Mucosa of descending colon (tissue), 3 donors: Measurements from ENCODE around the gene GRXCR2. TPM values are rescaled to one million over a fixed set of nuclear protein-coding genes. Genes with fewer than 3 reads are reported as not detected.

Experiments used
- ATAC-seq: fragments of 200-7000 bp; cut with Tn5 transposase; one replicate; pipeline ENCODE4 v1.9.1; 2020; ENCODE audit warnings: mild to moderate bottlenecking, moderate library complexity
- DNase-seq, 3 donors: peaks; one replicate each; pipeline ENCODE4 v3.0.0-alpha.2; 2020
- H3K36me3 ChIP-seq: fragments of 200-600 bp; one replicate; pipeline ENCODE4 v1.8.0; 2021; ENCODE audit warnings: low read depth, mild to moderate bottlenecking
- H3K4me1 ChIP-seq: fragments of 200-600 bp; one replicate; pipeline ENCODE4 v1.8.0; 2021; ENCODE audit warnings: low read depth, mild to moderate bottlenecking
- H3K4me3 ChIP-seq: fragments of 200-600 bp; one replicate; pipeline ENCODE4 v1.8.0; 2021; ENCODE audit warnings: mild to moderate bottlenecking
- H3K9me3 ChIP-seq: fragments of 200-600 bp; one replicate; pipeline ENCODE4 v1.8.0; 2021; ENCODE audit warnings: mild to moderate bottlenecking
- CTCF ChIP-seq: fragments of 200-600 bp; IDR thresholded peaks from one replicate; pipeline ENCODE4 v1.8.0; 2022; ENCODE audit warnings: antibody characterized with exemption, mild to moderate bottlenecking
- intact Hi-C, 2 donors: fragments of 100-400 bp; cut with DNase I in 1 of 2; cut with micrococcal nuclease in 1 of 2; formaldehyde crosslinking; loops; one replicate each; pipeline versions ENCODE4 v1.11.0 to v1.11.1; 2022; cut with DNase I, micrococcal nuclease
- total RNA-seq, 3 donors: library from RNA; stranded (reverse); fragmentation: NEBNext Ultra II Directional in 2 of 3; extraction: Animal tissue kit (Norgen Biotek cat#: 25700) in 2 of 3; gene quantifications; one replicate each; pipeline versions ENCODE4 v1.2.1 to v1.2.4, GENCODE V29; 2021 to 2023
- donor health status: DM: no; HTN: no; CAD: no; lungs with moderate emphysema.
- donor health status: DM: no; HTN: no; CAD: no.
- donor health status: DM: no; HTN: yes; CAD: no.

Gene GRXCR2
- total RNA-seq, 3 donors from 2014 or later = not detected

GRCh38 chr5:145859897-145860296 lies 12.9 kb downstream of the GRXCR2 start:
- intact Hi-C loops = no loop called here
- no peak for TF ChIP-seq CTCF
- Histone ChIP-seq H3K4me3 (no peak overlapping the region), H3K36me3 (no peaks in the 10 kb centered on the region), H3K9me3 (no peaks in the 10 kb centered on the region), H3K4me1 (peaks cover 22% of the 10 kb centered on the region)
- ATAC-seq = no peak
- no peak for DNase-seq

- DNase-seq = no peak
Observed at GRCh38 chr5:145859453-145859852, 13.4 kb downstream of the GRXCR2 start.

GRCh38 chr5:145858959-145859358 lies 13.9 kb downstream of the GRXCR2 start:
- Histone ChIP-seq H3K9me3 (no peaks in the 10 kb centered on the region), H3K4me3 (no peak overlapping the region), H3K36me3 (no peaks in the 10 kb centered on the region), H3K4me1 (peaks cover 27% of the 10 kb centered on the region)
- intact Hi-C loops = no loop called here
- no peak for TF ChIP-seq CTCF
- ATAC-seq (no peak), DNase-seq (no peak)

More at GRCh38 chr5:145859453-145859852, 13.4 kb downstream of the GRXCR2 start:
- no peak for TF ChIP-seq CTCF
- intact Hi-C loops = no loop called here
- no peak for ATAC-seq
- H3K4me1 ChIP-seq = peaks cover 26% of the 10 kb centered on the region
- H3K9me3 ChIP-seq = no peaks in the 10 kb centered on the region
- H3K36me3 ChIP-seq = no peaks in the 10 kb centered on the region
- H3K4me3 ChIP-seq = no peak overlapping the region

GRCh38 chr5:145856285-145856818 lies 16.5 kb downstream of the GRXCR2 start:
- TF ChIP-seq CTCF = no peak
- intact Hi-C loops = no loop called here
- Histone ChIP-seq H3K4me3 (no peak overlapping the region), H3K36me3 (no peaks in the 10 kb centered on the region), H3K4me1 (peaks cover 39% of the 10 kb centered on the region), H3K9me3 (no peaks in the 10 kb centered on the region)
- DNase-seq (peak; percentile 38 to 58 (median 40)), ATAC-seq (no peak)

GRCh38 chr5:145855763-145856267 lies 17.0 kb downstream of the GRXCR2 start:
- H3K4me1 ChIP-seq = peaks cover 39% of the 10 kb centered on the region
- intact Hi-C loops = no loop called here
- no peak for DNase-seq
- peak; percentile 6 for ATAC-seq
- no peak for TF ChIP-seq CTCF
- no peaks in the 10 kb centered on the region for H3K9me3 ChIP-seq
- H3K36me3 ChIP-seq = no peaks in the 10 kb centered on the region
- H3K4me3 ChIP-seq = no peak overlapping the region
